ENCODE measurements around the gene TSPOAP1.

- no peak for TF ChIP-seq POLR2AphosphoS5 (IDR thresholded peaks at IDR 0.05; ENCODE audit: low read depth, low read length)
- TF ChIP-seq, protein P1, sequence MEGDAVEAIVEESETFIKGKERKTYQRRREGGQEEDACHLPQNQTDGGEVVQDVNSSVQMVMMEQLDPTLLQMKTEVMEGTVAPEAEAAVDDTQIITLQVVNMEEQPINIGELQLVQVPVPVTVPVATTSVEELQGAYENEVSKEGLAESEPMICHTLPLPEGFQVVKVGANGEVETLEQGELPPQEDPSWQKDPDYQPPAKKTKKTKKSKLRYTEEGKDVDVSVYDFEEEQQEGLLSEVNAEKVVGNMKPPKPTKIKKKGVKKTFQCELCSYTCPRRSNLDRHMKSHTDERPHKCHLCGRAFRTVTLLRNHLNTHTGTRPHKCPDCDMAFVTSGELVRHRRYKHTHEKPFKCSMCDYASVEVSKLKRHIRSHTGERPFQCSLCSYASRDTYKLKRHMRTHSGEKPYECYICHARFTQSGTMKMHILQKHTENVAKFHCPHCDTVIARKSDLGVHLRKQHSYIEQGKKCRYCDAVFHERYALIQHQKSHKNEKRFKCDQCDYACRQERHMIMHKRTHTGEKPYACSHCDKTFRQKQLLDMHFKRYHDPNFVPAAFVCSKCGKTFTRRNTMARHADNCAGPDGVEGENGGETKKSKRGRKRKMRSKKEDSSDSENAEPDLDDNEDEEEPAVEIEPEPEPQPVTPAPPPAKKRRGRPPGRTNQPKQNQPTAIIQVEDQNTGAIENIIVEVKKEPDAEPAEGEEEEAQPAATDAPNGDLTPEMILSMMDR (IDR thresholded peaks at IDR 0.05) = no peak
- TF ChIP-seq NRF1 (IDR thresholded peaks at IDR 0.05; ENCODE audit: low read depth, low read length) = no peak
- TF ChIP-seq YY1 (IDR thresholded peaks at IDR 0.05; ENCODE audit: low read depth) = no peak
- TF ChIP-seq SMC3 (IDR thresholded peaks at IDR 0.05; ENCODE audit: low read depth, low read length) = no peak
- no peak for TF ChIP-seq GATA2 (CRISPR knock-in tag; IDR thresholded peaks at IDR 0.05)
- TF ChIP-seq JUND (IDR thresholded peaks at IDR 0.05) = no peak
Observed at GRCh38 chr17:58362368-58363014, 33.9 kb upstream of the TSPOAP1 start.

Data from SK-N-SH (cell line).